Mononuclear cell (primary cell): ENCODE data around the gene MYO6. TPM values are rescaled to one million over a fixed set of nuclear protein-coding genes. Genes with fewer than 3 reads are reported as not detected.

Experiments
- H3K27me3 ChIP-seq: 2 replicates; pipeline ENCODE4 v1.6.0; 2011; ENCODE audit warnings: low read length, control low read depth; ENCODE audit not compliant: insufficient read depth
- H3K4me1 ChIP-seq: 2 replicates; pipeline ENCODE4 v1.5.1; 2011; ENCODE audit warnings: mild to moderate bottlenecking, low read length, control low read depth; ENCODE audit not compliant: insufficient read depth
- H3K4me3 ChIP-seq: 2 replicates; pipeline ENCODE4 v1.5.1; 2011; ENCODE audit warnings: mild to moderate bottlenecking, low read length, moderate library complexity
- H3K9me3 ChIP-seq: 2 replicates; pipeline ENCODE4 v1.5.1; 2011; ENCODE audit warnings: low read depth, mild to moderate bottlenecking, control low read depth, low read length
- total RNA-seq: library from RNA; depleted of rRNA; stranded (reverse); fragments of >200 nt; gene quantifications from one replicate; pipeline ENCODE4 v1.2.3, GENCODE V29; 2012

MYO6 gene
- total RNA-seq, 1 donor: 2.4 TPM

GRCh38 chr6:75830959-75831885 lies 82.2 kb downstream of the MYO6 start:
- H3K4me1 ChIP-seq: no peaks in the 10 kb centered on the region
- H3K4me3 ChIP-seq: no peak overlapping the region
- H3K27me3 ChIP-seq: no peaks in the 10 kb centered on the region
- H3K9me3 ChIP-seq: no peaks in the 10 kb centered on the region

- Histone ChIP-seq H3K9me3 (no peaks in the 10 kb centered on the region), H3K4me1 (no peaks in the 10 kb centered on the region), H3K4me3 (no peak overlapping the region), H3K27me3 (no peaks in the 10 kb centered on the region)
Observed at GRCh38 chr6:75834447-75834846, 85.4 kb downstream of the MYO6 start.

- H3K27me3 ChIP-seq: no peaks in the 10 kb centered on the region
- no peak overlapping the region for H3K4me3 ChIP-seq
- H3K4me1 ChIP-seq: no peaks in the 10 kb centered on the region
Observed at GRCh38 chr6:75842191-75842590, 93.2 kb downstream of the MYO6 start.

GRCh38 chr6:75842732-75843131 lies 93.7 kb downstream of the MYO6 start:
- no peaks in the 10 kb centered on the region for H3K9me3 ChIP-seq
- H3K4me1 ChIP-seq: no peaks in the 10 kb centered on the region
- H3K27me3 ChIP-seq: no peaks in the 10 kb centered on the region
- no peak overlapping the region for H3K4me3 ChIP-seq

More at GRCh38 chr6:75842191-75842590, 93.2 kb downstream of the MYO6 start:
- no peaks in the 10 kb centered on the region for H3K9me3 ChIP-seq

- Histone ChIP-seq H3K4me3 (no peak overlapping the region), H3K9me3 (no peaks in the 10 kb centered on the region), H3K27me3 (no peaks in the 10 kb centered on the region), H3K4me1 (no peaks in the 10 kb centered on the region)
Observed at GRCh38 chr6:75843396-75843795, 94.4 kb downstream of the MYO6 start.

GRCh38 chr6:75848274-75848673 lies 99.2 kb downstream of the MYO6 start:
- Histone ChIP-seq H3K9me3 (no peaks in the 10 kb centered on the region), H3K27me3 (no peaks in the 10 kb centered on the region), H3K4me3 (no peak overlapping the region), H3K4me1 (no peaks in the 10 kb centered on the region)

- Histone ChIP-seq H3K9me3 (no peaks in the 10 kb centered on the region), H3K27me3 (no peaks in the 10 kb centered on the region), H3K4me1 (no peaks in the 10 kb centered on the region), H3K4me3 (no peak overlapping the region)
Observed at GRCh38 chr6:75849329-75850025, 100.4 kb downstream of the MYO6 start.

GRCh38 chr6:75850026-75850833 lies 101.2 kb downstream of the MYO6 start:
- no peaks in the 10 kb centered on the region for H3K27me3 ChIP-seq
- no peaks in the 10 kb centered on the region for H3K4me1 ChIP-seq
- H3K4me3 ChIP-seq: no peak overlapping the region
- H3K9me3 ChIP-seq: no peaks in the 10 kb centered on the region

- Histone ChIP-seq H3K4me3 (no peak overlapping the region), H3K4me1 (no peaks in the 10 kb centered on the region), H3K9me3 (no peaks in the 10 kb centered on the region), H3K27me3 (no peaks in the 10 kb centered on the region)
Observed at GRCh38 chr6:75852721-75853120, 103.7 kb downstream of the MYO6 start.

GRCh38 chr6:75853806-75854205 lies 104.8 kb downstream of the MYO6 start:
- Histone ChIP-seq H3K4me1 (no peaks in the 10 kb centered on the region), H3K4me3 (no peak overlapping the region), H3K9me3 (no peaks in the 10 kb centered on the region), H3K27me3 (no peaks in the 10 kb centered on the region)

GRCh38 chr6:75855052-75855451 lies 106.0 kb downstream of the MYO6 start:
- no peaks in the 10 kb centered on the region for H3K4me1 ChIP-seq
- no peaks in the 10 kb centered on the region for H3K27me3 ChIP-seq
- H3K9me3 ChIP-seq: no peaks in the 10 kb centered on the region
- no peak overlapping the region for H3K4me3 ChIP-seq

- Histone ChIP-seq H3K27me3 (no peaks in the 10 kb centered on the region), H3K9me3 (no peaks in the 10 kb centered on the region), H3K4me3 (no peak overlapping the region), H3K4me1 (no peaks in the 10 kb centered on the region)
Observed at GRCh38 chr6:75856902-75857301, 107.9 kb downstream of the MYO6 start.

- no peaks in the 10 kb centered on the region for H3K9me3 ChIP-seq
- no peaks in the 10 kb centered on the region for H3K27me3 ChIP-seq
- no peak overlapping the region for H3K4me3 ChIP-seq
- no peaks in the 10 kb centered on the region for H3K4me1 ChIP-seq
Observed at GRCh38 chr6:75863001-75863400, 114.0 kb downstream of the MYO6 start.

GRCh38 chr6:75863784-75864183 lies 114.7 kb downstream of the MYO6 start:
- H3K4me3 ChIP-seq: no peak overlapping the region
- H3K4me1 ChIP-seq: no peaks in the 10 kb centered on the region
- no peaks in the 10 kb centered on the region for H3K9me3 ChIP-seq
- no peaks in the 10 kb centered on the region for H3K27me3 ChIP-seq

- Histone ChIP-seq H3K4me1 (no peaks in the 10 kb centered on the region), H3K4me3 (no peak overlapping the region), H3K27me3 (no peaks in the 10 kb centered on the region), H3K9me3 (no peaks in the 10 kb centered on the region)
Observed at GRCh38 chr6:75864446-75864845, 115.4 kb downstream of the MYO6 start.
